Neural crest cell (in vitro differentiated cells): ENCODE measurements around the gene SNX3. TPM values are rescaled to one million over a fixed set of nuclear protein-coding genes. Genes with fewer than 3 reads are reported as not detected.

Experiments
- DNase-seq: peaks from one replicate; pipeline ENCODE4 v3.0.0; 2021; ENCODE audit warnings: low read depth, mixed read lengths, low spot score
- H3K27ac Mint-ChIP-seq: one replicate; pipeline ENCODE4 v1.8.0; 2021; ENCODE audit warnings: mild to moderate bottlenecking, mixed read lengths; ENCODE audit not compliant: unreplicated experiment
- H3K27me3 Mint-ChIP-seq: 2 replicates; pipeline ENCODE4 v1.8.0; 2021; ENCODE audit warnings: low read depth, mild to moderate bottlenecking, mixed read lengths
- H3K36me3 Mint-ChIP-seq: 2 replicates; pipeline ENCODE4 v1.8.0; 2021; ENCODE audit warnings: low read depth, mild to moderate bottlenecking, mixed read lengths
- H3K4me1 Mint-ChIP-seq: 2 replicates; pipeline ENCODE4 v1.8.0; 2021; ENCODE audit warnings: mixed read lengths
- H3K4me3 Mint-ChIP-seq: one replicate; pipeline ENCODE4 v1.8.0; 2021; ENCODE audit warnings: mild to moderate bottlenecking, mixed read lengths
- H3K9me3 Mint-ChIP-seq: 2 replicates; pipeline ENCODE4 v1.8.0; 2021; ENCODE audit warnings: mixed read lengths
- total RNA-seq: library from RNA; stranded (reverse); gene quantifications from 2 replicates; pipeline ENCODE4 v1.2.1, GENCODE V29; 2021
- TF ChIP-seq, protein P1 (sequence below): fragments of 200-600 bp; sonication (generic); conservative IDR thresholded peaks from 2 replicates; pipeline ENCODE4 v1.5.0; 2021; ENCODE audit warnings: antibody characterized with exemption, mild to moderate bottlenecking

The SNX3 gene
- total RNA-seq, 1 donor from 2014 or later: 71.0 TPM

DNA sequence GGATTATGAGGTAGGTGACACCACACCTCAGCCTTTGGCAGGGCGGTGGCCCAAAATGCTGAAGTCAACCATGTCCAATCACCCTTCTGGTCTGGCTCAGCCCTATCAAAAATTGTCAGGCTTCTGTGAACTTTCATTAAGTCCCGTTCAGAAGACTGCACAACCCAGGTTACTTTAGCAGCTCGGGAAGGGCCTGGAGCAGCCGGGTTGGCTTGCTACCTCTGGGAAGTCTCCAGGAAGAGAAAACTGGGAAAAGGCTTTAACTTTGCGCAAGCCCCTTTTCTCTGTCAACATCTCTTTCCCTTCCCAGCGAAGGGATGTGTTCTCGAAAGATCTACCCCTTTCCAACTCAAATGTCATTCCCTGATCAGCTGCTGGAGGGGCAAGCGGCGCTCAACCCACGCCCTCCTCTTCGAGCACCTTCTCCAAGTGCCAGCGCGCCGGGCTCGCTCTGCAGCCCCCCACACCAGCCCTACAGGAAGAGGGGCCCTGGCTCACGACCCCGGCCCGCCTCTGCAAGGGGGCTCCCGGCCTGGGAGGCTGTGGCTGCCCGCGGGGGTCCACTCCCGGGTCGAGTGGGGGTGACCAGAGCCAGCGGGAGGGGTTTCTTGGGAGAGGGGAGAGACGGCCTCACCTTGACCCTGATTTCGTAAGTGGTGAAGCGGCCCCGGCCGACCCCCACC lies 573 bp downstream of the SNX3 start:
- TF ChIP-seq, protein P1, sequence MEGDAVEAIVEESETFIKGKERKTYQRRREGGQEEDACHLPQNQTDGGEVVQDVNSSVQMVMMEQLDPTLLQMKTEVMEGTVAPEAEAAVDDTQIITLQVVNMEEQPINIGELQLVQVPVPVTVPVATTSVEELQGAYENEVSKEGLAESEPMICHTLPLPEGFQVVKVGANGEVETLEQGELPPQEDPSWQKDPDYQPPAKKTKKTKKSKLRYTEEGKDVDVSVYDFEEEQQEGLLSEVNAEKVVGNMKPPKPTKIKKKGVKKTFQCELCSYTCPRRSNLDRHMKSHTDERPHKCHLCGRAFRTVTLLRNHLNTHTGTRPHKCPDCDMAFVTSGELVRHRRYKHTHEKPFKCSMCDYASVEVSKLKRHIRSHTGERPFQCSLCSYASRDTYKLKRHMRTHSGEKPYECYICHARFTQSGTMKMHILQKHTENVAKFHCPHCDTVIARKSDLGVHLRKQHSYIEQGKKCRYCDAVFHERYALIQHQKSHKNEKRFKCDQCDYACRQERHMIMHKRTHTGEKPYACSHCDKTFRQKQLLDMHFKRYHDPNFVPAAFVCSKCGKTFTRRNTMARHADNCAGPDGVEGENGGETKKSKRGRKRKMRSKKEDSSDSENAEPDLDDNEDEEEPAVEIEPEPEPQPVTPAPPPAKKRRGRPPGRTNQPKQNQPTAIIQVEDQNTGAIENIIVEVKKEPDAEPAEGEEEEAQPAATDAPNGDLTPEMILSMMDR: no peak
- Mint-ChIP-seq H3K4me3 (peak overlapping the region; percentile 88), H3K36me3 (no peaks in the 10 kb centered on the region), H3K4me1 (peaks cover 20% of the 10 kb centered on the region), H3K27me3 (peaks cover 3% of the 10 kb centered on the region), H3K9me3 (no peaks in the 10 kb centered on the region), H3K27ac (peak overlapping the region; percentile 62)
- DNase-seq: no peak

DNA sequence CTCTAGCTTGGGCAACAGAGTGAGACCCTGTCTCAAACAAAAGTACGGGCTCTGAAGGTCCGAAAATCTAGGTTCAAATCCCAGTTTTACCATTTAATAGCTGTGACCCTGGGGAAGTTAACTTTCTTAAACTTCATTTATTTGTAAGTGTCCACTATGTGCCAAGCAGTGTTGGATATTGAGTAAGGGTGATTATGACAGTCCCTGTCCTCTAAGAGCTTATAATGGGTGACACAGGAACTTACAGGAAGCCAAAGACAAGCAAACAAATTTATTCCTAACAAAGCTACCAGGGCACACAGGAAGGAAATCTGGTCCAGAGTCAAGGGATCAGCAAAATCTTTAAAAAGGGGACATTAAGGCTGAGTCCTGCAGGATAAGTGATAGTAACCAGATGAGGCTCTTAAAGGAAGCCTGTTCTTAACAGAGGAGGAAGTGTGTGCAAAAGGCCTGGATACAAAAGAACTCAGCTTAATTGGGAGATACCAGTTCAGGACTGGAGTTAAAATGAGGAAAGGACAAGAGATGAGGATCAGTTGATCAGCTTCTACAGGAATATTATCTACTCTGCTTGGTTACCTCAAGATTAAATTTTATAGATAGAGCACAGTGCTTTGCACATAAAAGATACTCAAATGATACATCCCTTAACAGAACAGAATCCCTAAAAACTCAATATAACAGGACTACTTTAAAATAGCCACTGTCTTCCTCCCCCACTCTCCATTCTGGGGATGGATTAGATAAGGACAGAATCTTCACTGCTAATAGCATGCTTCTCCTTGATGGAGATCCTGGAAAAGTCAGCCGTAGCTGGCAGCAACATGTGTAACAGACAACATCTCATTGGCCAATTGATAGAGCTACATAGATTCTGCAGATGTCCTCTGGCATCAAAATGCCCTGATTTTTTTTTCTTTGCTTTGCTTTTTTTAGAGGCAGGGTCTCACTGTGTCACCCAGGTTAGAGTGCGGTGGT lies 6.1 kb downstream of the SNX3 start:
- Mint-ChIP-seq H3K36me3 (no peaks in the 10 kb centered on the region), H3K4me3 (peak overlapping the region; percentile 22), H3K27ac (no peak overlapping the region), H3K4me1 (peaks cover 16% of the 10 kb centered on the region), H3K27me3 (no peaks in the 10 kb centered on the region), H3K9me3 (no peaks in the 10 kb centered on the region)
- no peak for DNase-seq
- TF ChIP-seq, protein P1: no peak

DNA sequence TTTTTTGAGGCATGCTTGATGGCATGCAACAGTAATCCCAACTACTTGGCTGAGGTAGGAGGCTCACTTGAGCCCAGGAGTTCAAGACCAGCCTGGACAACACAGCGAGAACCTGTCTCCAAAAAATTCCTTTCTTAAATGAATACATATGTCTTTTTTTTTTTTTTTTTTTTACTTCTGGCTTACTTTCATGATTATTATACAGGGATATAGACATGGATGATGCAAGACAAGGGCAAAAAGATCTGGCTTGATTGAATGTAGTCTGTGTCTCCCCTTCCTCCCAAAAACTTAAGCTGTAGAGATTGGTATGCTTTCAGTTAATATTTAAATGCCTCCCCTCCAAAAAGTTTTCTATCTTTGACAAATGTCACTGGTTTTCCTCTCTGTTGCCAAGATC lies 7.6 kb downstream of the SNX3 start:
- peaks cover 11% of the 10 kb centered on the region for H3K4me1 Mint-ChIP-seq

DNA sequence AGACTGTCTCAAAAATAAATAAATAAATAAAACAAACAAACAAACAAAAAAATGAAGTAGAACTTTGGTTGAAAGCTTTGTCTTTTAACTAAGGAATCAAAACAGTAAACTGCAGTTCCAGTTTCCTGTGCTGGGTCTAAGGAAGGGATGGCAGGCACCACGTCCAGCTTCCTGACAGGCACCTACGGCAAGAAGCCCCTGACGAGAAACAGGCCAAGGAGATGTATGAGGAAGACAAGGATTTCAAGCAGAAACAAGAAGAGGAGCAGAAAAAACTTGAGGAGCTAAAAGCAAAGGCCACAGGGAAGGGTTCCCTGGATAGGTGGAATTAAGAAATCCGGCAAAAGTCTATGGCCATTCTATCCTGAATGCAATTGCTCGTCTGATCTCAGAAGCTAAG lies 8.8 kb downstream of the SNX3 start:
- no peaks in the 10 kb centered on the region for H3K9me3 Mint-ChIP-seq
- no peak overlapping the region for H3K27ac Mint-ChIP-seq
- no peaks in the 10 kb centered on the region for H3K27me3 Mint-ChIP-seq
- TF ChIP-seq, protein P1: no peak
- peaks cover 11% of the 10 kb centered on the region for H3K4me1 Mint-ChIP-seq
- no peak overlapping the region for H3K4me3 Mint-ChIP-seq
- no peaks in the 10 kb centered on the region for H3K36me3 Mint-ChIP-seq
- no peak for DNase-seq

More for the DNA sequence above, 7.6 kb downstream of the SNX3 start:
- H3K9me3 Mint-ChIP-seq: no peaks in the 10 kb centered on the region
- no peak overlapping the region for H3K4me3 Mint-ChIP-seq
- TF ChIP-seq, protein P1: no peak
- no peak overlapping the region for H3K27ac Mint-ChIP-seq
- no peak for DNase-seq
- H3K27me3 Mint-ChIP-seq: no peaks in the 10 kb centered on the region
- H3K36me3 Mint-ChIP-seq: no peaks in the 10 kb centered on the region

DNA sequence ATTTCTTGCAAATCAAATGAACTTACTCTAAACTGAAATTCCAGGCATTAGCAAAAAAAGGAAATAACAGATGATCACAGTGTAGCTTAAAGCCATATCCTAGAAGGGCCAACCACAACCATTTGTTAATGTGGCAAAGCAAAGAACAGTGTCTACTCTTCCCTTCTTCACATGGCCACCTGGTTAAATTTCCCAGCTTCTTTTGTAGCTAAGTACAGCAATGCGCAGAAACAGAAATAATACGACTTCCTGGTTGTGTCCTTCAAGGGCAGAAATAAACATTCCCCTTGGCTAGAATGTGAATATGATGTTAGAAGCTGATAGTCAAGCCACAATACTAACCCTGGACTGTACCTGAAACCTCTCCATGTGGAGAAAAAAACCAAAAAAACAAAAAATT lies 9.6 kb downstream of the SNX3 start:
- Mint-ChIP-seq H3K36me3 (no peaks in the 10 kb centered on the region), H3K4me1 (peaks cover 6% of the 10 kb centered on the region), H3K27me3 (no peaks in the 10 kb centered on the region), H3K9me3 (no peaks in the 10 kb centered on the region), H3K27ac (no peak overlapping the region), H3K4me3 (no peak overlapping the region)
- DNase-seq: no peak
- TF ChIP-seq, protein P1: no peak
